ENCODE data around the gene RAB14. TPM values are rescaled to one million over a fixed set of nuclear protein-coding genes. Genes with fewer than 3 reads are reported as not detected.

RAB14 gene
- total RNA-seq, 1 donor from 2014 or later, result 62.2 TPM

DNA sequence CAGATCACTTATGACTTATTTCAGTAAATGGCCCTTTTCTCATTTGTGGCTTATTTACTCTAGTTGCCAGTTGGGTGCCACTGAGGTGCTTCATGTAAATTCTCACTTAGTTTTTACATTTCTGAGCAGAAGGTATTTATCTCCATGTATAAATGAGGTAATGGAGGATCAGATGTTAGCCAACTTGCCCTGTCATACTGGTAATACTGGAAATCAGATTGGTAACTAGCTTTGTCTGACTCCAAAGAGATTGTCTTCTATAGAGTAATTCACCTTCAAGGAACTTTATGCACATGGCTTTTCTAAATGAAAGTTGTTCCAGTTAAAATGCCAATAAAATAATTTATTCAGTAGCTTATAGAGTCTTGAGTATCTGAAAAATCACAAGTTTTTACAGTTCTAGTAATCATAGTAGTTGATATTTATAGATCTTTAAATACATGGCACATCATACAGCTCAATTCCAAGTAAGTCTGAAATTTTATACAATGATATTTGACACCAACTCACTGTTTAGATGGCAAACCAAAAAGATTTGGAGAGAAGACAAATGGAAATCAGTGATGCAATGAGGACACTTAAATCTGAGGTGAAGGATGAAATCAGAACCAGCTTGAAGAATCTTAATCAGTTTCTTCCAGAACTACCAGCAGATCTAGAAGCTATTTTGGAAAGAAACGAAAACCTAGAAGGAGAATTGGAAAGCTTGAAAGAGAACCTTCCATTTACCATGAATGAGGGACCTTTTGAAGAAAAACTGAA lies 28.8 kb downstream of the RAB14 start:
- H3K4me3 Mint-ChIP-seq, result no peak overlapping the region
- no peak for DNase-seq (ENCODE audit: low read depth, low spot score)
- H3K27ac Mint-ChIP-seq (ENCODE audit: unreplicated experiment), result no peak overlapping the region
- H3K4me1 Mint-ChIP-seq, result no peaks in the 10 kb centered on the region
- peaks cover 27% of the 10 kb centered on the region for H3K36me3 Mint-ChIP-seq (ENCODE audit: low read depth)
- no peaks in the 10 kb centered on the region for H3K27me3 Mint-ChIP-seq (ENCODE audit: low read depth)
- H3K9me3 Mint-ChIP-seq, result no peaks in the 10 kb centered on the region
- TF ChIP-seq, protein P1, sequence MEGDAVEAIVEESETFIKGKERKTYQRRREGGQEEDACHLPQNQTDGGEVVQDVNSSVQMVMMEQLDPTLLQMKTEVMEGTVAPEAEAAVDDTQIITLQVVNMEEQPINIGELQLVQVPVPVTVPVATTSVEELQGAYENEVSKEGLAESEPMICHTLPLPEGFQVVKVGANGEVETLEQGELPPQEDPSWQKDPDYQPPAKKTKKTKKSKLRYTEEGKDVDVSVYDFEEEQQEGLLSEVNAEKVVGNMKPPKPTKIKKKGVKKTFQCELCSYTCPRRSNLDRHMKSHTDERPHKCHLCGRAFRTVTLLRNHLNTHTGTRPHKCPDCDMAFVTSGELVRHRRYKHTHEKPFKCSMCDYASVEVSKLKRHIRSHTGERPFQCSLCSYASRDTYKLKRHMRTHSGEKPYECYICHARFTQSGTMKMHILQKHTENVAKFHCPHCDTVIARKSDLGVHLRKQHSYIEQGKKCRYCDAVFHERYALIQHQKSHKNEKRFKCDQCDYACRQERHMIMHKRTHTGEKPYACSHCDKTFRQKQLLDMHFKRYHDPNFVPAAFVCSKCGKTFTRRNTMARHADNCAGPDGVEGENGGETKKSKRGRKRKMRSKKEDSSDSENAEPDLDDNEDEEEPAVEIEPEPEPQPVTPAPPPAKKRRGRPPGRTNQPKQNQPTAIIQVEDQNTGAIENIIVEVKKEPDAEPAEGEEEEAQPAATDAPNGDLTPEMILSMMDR (conservative IDR thresholded peaks at IDR 0.05), result no peak

DNA sequence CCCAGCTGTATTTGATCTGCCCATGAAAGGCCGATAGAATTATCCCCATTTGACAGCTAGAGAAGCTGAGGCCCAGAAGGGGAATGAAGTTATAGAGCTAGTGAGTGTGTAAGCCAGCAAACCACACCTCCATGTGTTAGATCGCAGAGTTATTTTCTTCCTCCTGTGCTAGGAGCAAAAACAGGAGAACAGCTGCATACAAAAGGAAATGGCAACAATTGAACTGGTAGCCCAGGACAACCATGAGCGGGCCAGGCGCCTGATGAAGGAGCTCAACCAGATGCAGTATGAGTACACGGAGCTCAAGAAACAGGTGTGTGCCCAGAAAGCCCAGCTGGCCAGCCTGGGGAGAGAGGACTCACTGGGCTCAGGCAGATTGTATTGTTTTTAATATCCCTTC lies 30.4 kb downstream of the RAB14 start:
- Mint-ChIP-seq H3K4me1 (no peaks in the 10 kb centered on the region), H3K36me3 (ENCODE audit: low read depth) (peaks cover 27% of the 10 kb centered on the region), H3K4me3 (no peak overlapping the region), H3K27me3 (ENCODE audit: low read depth) (no peaks in the 10 kb centered on the region), H3K27ac (ENCODE audit: unreplicated experiment) (no peak overlapping the region), H3K9me3 (no peaks in the 10 kb centered on the region)
- no peak for DNase-seq (ENCODE audit: low read depth, low spot score)
- TF ChIP-seq, protein P1 (conservative IDR thresholded peaks at IDR 0.05), result no peak

DNA sequence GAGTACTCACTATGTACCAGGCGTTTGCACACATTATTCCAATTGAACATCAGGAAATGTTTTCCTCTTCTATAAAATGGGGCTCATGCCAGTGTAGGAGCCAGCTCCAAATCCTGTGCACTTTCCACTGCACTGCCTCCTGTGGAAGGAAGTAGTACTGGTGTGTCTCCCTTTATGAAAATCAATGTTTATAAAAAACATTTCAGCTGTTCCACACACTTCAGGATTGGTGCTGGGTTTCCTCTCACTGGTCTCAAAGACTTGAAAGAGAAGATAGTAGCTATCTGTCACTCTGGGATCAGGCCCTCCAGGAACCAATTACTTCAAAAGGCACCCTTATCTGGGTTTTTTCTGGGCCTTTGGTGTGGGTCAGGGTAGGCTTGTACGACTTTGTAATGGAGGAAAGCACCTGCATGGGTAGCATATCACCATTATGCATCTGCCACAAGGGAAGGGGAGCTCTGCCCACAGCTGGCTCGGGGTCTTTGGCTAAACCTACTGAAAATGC lies 32.5 kb downstream of the RAB14 start:
- H3K27me3 Mint-ChIP-seq (ENCODE audit: low read depth), result no peaks in the 10 kb centered on the region
- H3K4me1 Mint-ChIP-seq, result no peaks in the 10 kb centered on the region
- DNase-seq (ENCODE audit: low read depth, low spot score), result no peak
- H3K27ac Mint-ChIP-seq (ENCODE audit: unreplicated experiment), result no peak overlapping the region
- no peak overlapping the region for H3K4me3 Mint-ChIP-seq
- peaks cover 23% of the 10 kb centered on the region for H3K36me3 Mint-ChIP-seq (ENCODE audit: low read depth)
- no peaks in the 10 kb centered on the region for H3K9me3 Mint-ChIP-seq
- TF ChIP-seq, protein P1 (conservative IDR thresholded peaks at IDR 0.05), result peak; percentile 59

DNA sequence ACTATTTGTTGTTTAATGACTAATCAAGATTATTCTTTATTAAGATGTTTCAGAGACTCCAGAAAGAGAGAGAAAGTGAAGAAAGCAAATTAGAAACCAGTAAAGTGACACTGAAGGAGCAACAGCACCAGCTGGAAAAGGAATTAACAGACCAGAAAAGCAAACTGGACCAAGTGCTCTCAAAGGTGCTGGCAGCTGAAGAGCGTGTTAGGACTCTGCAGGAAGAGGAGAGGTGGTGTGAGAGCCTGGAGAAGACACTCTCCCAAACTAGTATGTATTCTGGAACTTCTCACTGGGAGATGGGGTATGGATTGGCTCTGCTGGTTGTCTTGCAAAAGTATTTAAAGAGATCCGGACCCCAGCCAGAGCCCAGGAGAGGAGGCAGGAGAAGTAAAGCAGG lies 33.6 kb downstream of the RAB14 start:
- TF ChIP-seq, protein P1 (conservative IDR thresholded peaks at IDR 0.05), result no peak
- peaks cover 19% of the 10 kb centered on the region for H3K36me3 Mint-ChIP-seq (ENCODE audit: low read depth)
- H3K4me3 Mint-ChIP-seq, result no peak overlapping the region
- no peak overlapping the region for H3K27ac Mint-ChIP-seq (ENCODE audit: unreplicated experiment)
- DNase-seq (ENCODE audit: low read depth, low spot score), result no peak
- H3K9me3 Mint-ChIP-seq, result no peaks in the 10 kb centered on the region
- H3K27me3 Mint-ChIP-seq (ENCODE audit: low read depth), result no peaks in the 10 kb centered on the region
- H3K4me1 Mint-ChIP-seq, result no peaks in the 10 kb centered on the region

DNA sequence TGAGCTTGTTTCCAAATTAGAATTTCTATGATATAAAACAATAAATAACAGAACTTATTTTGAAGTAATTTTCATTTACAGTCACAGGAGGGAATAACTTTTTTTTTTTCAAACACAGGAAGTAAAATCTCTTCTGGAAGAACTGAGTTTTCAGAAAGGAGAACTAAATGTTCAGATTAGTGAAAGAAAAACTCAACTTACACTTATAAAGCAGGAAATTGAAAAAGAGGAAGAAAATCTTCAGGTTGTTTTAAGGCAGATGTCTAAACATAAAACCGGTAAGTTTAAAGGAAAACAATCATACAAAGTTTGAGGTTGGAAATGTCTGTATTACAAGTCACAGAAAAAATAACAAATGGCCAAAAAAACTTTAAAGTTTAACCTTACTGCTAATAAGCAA lies 41.6 kb downstream of the RAB14 start:
- Mint-ChIP-seq H3K9me3 (no peaks in the 10 kb centered on the region), H3K4me3 (no peak overlapping the region)

More for the DNA sequence above, 41.6 kb downstream of the RAB14 start:
- no peak for DNase-seq (ENCODE audit: low read depth, low spot score)
- no peak overlapping the region for H3K27ac Mint-ChIP-seq (ENCODE audit: unreplicated experiment)
- no peaks in the 10 kb centered on the region for H3K4me1 Mint-ChIP-seq
- peaks cover 10% of the 10 kb centered on the region for H3K36me3 Mint-ChIP-seq (ENCODE audit: low read depth)
- no peaks in the 10 kb centered on the region for H3K27me3 Mint-ChIP-seq (ENCODE audit: low read depth)
- TF ChIP-seq, protein P1 (conservative IDR thresholded peaks at IDR 0.05), result no peak

Measured in neural crest cell (in vitro differentiated cells).